HepG2 (cell line): ENCODE data around the gene LIMK2. TPM values are rescaled to one million over a fixed set of nuclear protein-coding genes. Genes with fewer than 3 reads are reported as not detected.

Experiments used
- AGO1 ChIP-seq: fragments of 200-400 bp; formaldehyde crosslinking; IDR thresholded peaks from 2 replicates; pipeline ENCODE4 v1.6.1; 2017; ENCODE audit warnings: mild to moderate bottlenecking, low read depth, low read length, moderate library complexity; ENCODE audit not compliant: poor library complexity, severe bottlenecking
- ARHGAP35 ChIP-seq: sonication (generic); formaldehyde crosslinking; IDR thresholded peaks from 2 replicates; pipeline ENCODE4 v1.9.0; 2022; ENCODE audit warnings: mild to moderate bottlenecking, inconsistent platforms, moderate library complexity, missing genetic modification reagents, borderline replicate concordance
- BHLHE40 ChIP-seq: IDR thresholded peaks from 2 replicates; pipeline ENCODE4 v1.6.1; 2011; ENCODE audit warnings: low read length, improper control_type of control experiment
- CCDC6 ChIP-seq: sonication (generic); formaldehyde crosslinking; IDR thresholded peaks from 2 replicates; pipeline ENCODE4 v1.8.1; 2022; ENCODE audit warnings: mild to moderate bottlenecking, missing genetic modification reagents, moderate library complexity
- EHMT2 ChIP-seq: fragments of 200-600 bp; sonication (generic); IDR thresholded peaks from 2 replicates; pipeline ENCODE4 v1.7.0; 2017; ENCODE audit warnings: antibody characterized with exemption, low read depth, low read length, borderline replicate concordance
- GATAD2A ChIP-seq: IDR thresholded peaks from 2 replicates; pipeline ENCODE4 v1.6.1; 2016
- GLI4 ChIP-seq: sonication (generic); formaldehyde crosslinking; IDR thresholded peaks from 2 replicates; pipeline ENCODE4 v1.5.1; 2020; ENCODE audit warnings: missing genetic modification reagents, mild to moderate bottlenecking, moderate library complexity, borderline replicate concordance
- HOXA3 ChIP-seq: sonication (generic); formaldehyde crosslinking; IDR thresholded peaks from 2 replicates; pipeline ENCODE4 v1.5.0; 2020; ENCODE audit warnings: missing genetic modification reagents
- MLX ChIP-seq: IDR thresholded peaks from 2 replicates; pipeline ENCODE4 v1.6.1; 2016
- NCOA2 ChIP-seq: sonication (generic); formaldehyde crosslinking; IDR thresholded peaks from 2 replicates; pipeline ENCODE4 v1.8.0; 2022; ENCODE audit warnings: inconsistent platforms
- REPIN1 ChIP-seq: sonication (generic); formaldehyde crosslinking; IDR thresholded peaks from 2 replicates; pipeline ENCODE4 v1.8.0; 2022; ENCODE audit warnings: missing genetic modification reagents, low read depth, mild to moderate bottlenecking, borderline replicate concordance
- U2AF1 ChIP-seq: fragments of 200-400 bp; formaldehyde crosslinking; optimal IDR thresholded peaks from 2 replicates; pipeline ENCODE3; 2017; ENCODE audit warnings: mild to moderate bottlenecking, low read depth, low read length
- ZBTB33 ChIP-seq: sonication (generic); formaldehyde crosslinking; IDR thresholded peaks from 2 replicates; pipeline ENCODE4 v1.4.0; 2020; ENCODE audit warnings: missing genetic modification reagents
- ZBTB43 ChIP-seq: sonication (generic); formaldehyde crosslinking; conservative IDR thresholded peaks from 2 replicates; pipeline ENCODE4 v1.4.0; 2020; ENCODE audit warnings: missing genetic modification reagents
- ZFP41 ChIP-seq: sonication (generic); formaldehyde crosslinking; IDR thresholded peaks from 2 replicates; pipeline ENCODE4 v1.4.0; 2020; ENCODE audit warnings: mild to moderate bottlenecking, missing genetic modification reagents, borderline replicate concordance
- ZFP91 ChIP-seq: sonication (generic); formaldehyde crosslinking; IDR thresholded peaks from 2 replicates; pipeline ENCODE4 v1.9.0; 2022; ENCODE audit warnings: missing genetic modification reagents, mild to moderate bottlenecking, borderline replicate concordance
- ZNF644 ChIP-seq: IDR thresholded peaks from 2 replicates; pipeline ENCODE4 v1.6.1; 2016; ENCODE audit warnings: low read depth
- ZNF772 ChIP-seq: sonication (generic); formaldehyde crosslinking; IDR thresholded peaks from 2 replicates; pipeline ENCODE4 v1.5.0; 2020; ENCODE audit warnings: mild to moderate bottlenecking, missing genetic modification reagents
- ZXDC ChIP-seq: sonication (generic); formaldehyde crosslinking; IDR thresholded peaks from 2 replicates; pipeline ENCODE4 v1.5.0; 2020; ENCODE audit warnings: mild to moderate bottlenecking, missing genetic modification reagents
- polyA plus RNA-seq, 8 experiments: library from polyadenylated mRNA; depleted of rRNA in 3 of 8; stranded (reverse) in 7 of 8; unstranded in 1 of 8; fragments of >200 nt; fragmentation: Illumina TruSeq in 4 of 8; extraction: Trizol in 4 of 8; gene quantifications; 2 replicates each; pipeline versions ENCODE4 v1.2.1 to v1.2.3, GENCODE V29; 2011 to 2016; ENCODE audit warnings: low read depth in 4 of 8, missing spikeins in 1 of 8, mixed read lengths in 1 of 8; ENCODE audit not compliant: insufficient read depth in 1 of 8
- total RNA-seq, 5 experiments: library from RNA; depleted of rRNA; stranded (reverse); fragments of >200 nt; fragmentation: Illumina TruSeq; extraction: Trizol; gene quantifications; 2 replicates each; pipeline ENCODE4 v1.2.3, GENCODE V29; 2016; ENCODE audit warnings: low read depth in 1 of 5

The LIMK2 gene
- total and polyA plus RNA-seq, 2 of the 13 experiments (the other 11 are each of a cell fraction or from before 2014, with no cell fraction given): 20.9 to 29.8 TPM

GRCh38 chr22:31210556-31211421, 1.3 kb upstream of the LIMK2 start (continued):
- peak; percentile 58; the same call in 1 of the 2 replicates for TF ChIP-seq ZXDC (CRISPR knock-in tag)
- peak; percentile 40; the same call in 1 of the 2 replicates for TF ChIP-seq HOXA3
- peak; percentile 61 for TF ChIP-seq GATAD2A (CRISPR knock-in tag)
- TF ChIP-seq CCDC6 (CRISPR knock-in tag): 0 out of 2 replicates have a peak, but pooled peaks have one; percentile 43
- no peak for TF ChIP-seq ZNF772 (CRISPR knock-in tag)
- TF ChIP-seq MLX (CRISPR knock-in tag): peak; percentile 57; the same call in 1 of the 2 replicates
- TF ChIP-seq ZBTB33 (CRISPR knock-in tag): no peak
- TF ChIP-seq BHLHE40: no peak
- no peak for TF ChIP-seq AGO1
- no peak for TF ChIP-seq ARHGAP35 (CRISPR knock-in tag)
- peak; percentile 53 for TF ChIP-seq NCOA2
- TF ChIP-seq EHMT2: 0 out of 2 replicates have a peak, but pooled peaks have one; percentile 50
- TF ChIP-seq ZNF644 (CRISPR knock-in tag): peak; percentile 65; the same call in 1 of the 2 replicates
- TF ChIP-seq ZFP41: no peak
- peak; percentile 89 for TF ChIP-seq ZBTB43 (CRISPR knock-in tag)
- TF ChIP-seq GLI4 (CRISPR knock-in tag): no peak
- TF ChIP-seq ZFP91 (CRISPR knock-in tag): 0 out of 2 replicates have a peak, but pooled peaks have one; percentile 22
- TF ChIP-seq REPIN1 (CRISPR knock-in tag): no peak
- TF ChIP-seq U2AF1: no peak
